G401 (cell line): ENCODE measurements around the gene ZACN. TPM values are rescaled to one million over a fixed set of nuclear protein-coding genes. Genes with fewer than 3 reads are reported as not detected.
"Not testable (repeated sequence)": the region's sequence is repeated elsewhere in the genome, so short reads cannot be mapped to it uniquely, and the experiment has no call there.

ENCODE experiments used
- DNase-seq: peaks from one replicate; pipeline ENCODE4 v3.0.0-alpha.2; 2015; ENCODE audit warnings: low spot score
- in situ Hi-C: cut with HindIII; loops from 2 replicates; pipeline ENCODE4 v1.10.0; 2016; ENCODE audit warnings: low sequenced_read_pairs, mixed read lengths
- total RNA-seq: library from RNA; depleted of rRNA; stranded (reverse); fragments of >200 nt; shearing (Covaris generic); gene quantifications from 2 replicates; pipeline ENCODE4 v1.2.3, GENCODE V29; 2014; rRNA removed

The ZACN gene
- not detected in 2 replicates for total RNA-seq

DNA sequence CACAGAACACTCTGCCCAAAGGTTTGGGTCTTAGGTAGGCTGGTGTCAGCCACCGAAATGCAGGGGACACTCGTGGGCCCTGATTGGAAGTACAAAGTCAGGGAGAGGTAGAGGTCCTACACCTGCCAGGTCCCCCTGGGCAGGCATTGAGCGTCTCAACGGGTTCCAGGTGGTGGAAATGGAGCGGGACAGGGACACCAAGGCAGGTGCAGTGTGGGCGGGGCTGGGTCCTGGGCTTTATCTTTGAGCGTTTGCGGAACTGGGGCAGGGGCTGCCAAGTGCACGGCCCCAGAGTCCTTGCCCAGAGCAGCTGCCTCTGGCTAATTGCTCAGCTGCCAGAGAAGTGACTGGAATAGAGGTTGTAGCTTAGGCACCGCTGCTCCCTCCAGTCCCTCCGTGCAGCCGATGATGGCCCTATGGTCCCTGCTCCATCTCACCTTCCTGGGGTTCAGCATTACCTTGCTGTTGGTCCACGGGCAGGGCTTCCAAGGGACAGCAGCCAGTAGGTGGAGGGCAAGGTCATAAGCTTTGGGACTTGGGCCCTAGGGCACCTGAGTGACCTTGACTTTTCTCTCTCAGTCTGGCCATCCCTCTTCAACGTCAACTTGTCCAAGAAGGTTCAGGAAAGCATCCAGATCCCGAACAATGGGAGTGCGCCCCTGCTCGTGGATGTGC, at the start of gene ZACN:
Gene ZACN (plus strand): TSS at position 323 of the 675 bp plus-strand sequence. CDS start 83 bp downstream, at position 406.
- no peak for DNase-seq

DNA sequence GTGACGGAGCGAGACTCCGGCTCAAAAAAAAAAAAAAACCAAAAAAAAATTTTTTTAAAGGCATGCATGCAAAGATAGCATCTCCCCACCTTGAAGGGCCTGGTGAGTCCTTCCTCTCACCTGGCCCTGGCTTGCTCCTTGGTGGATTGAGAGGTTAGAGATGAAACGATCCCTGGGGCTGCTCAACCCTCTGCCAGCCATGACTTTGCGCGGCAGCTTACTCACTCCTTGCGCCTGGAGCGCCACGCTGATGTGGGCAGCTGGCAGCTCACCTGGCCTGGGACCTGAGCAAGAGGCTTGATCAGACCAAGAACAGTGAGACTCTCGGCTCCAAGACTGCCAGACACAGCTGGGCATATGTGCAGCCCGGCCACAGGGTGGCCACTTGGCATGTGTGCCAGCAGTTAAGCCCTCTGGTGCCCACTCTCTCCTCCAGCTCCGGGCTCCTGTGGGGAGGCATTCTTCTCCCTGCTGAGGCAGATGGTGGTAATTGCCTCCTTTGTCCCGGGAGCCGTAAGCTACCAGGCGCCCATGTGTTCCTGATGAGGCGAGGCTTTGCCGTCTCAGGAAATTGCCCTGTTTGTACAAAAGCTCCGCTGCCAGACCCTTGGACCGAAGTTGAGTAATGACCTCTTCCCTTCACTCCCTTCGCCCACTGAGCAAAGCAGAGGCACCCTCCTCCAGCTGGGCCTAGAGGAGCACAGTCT, 46.8 kb upstream of the ZACN start:
- DNase-seq, result no peak
- in situ Hi-C loops, result loop anchor here (25.0 kb wide), 1 partner anchor 120 kb away; the partner anchor contains the start of gene MRPL38

More for the DNA sequence above, at the start of gene ZACN:
- in situ Hi-C loops, result no loop called here

GRCh38 chr17:76032780-76033108, 46.2 kb upstream of the ZACN start:
- no peak for DNase-seq
- in situ Hi-C loops, result loop anchor here (25.0 kb wide), 1 partner anchor 120 kb away; the partner anchor contains the start of gene MRPL38

DNA sequence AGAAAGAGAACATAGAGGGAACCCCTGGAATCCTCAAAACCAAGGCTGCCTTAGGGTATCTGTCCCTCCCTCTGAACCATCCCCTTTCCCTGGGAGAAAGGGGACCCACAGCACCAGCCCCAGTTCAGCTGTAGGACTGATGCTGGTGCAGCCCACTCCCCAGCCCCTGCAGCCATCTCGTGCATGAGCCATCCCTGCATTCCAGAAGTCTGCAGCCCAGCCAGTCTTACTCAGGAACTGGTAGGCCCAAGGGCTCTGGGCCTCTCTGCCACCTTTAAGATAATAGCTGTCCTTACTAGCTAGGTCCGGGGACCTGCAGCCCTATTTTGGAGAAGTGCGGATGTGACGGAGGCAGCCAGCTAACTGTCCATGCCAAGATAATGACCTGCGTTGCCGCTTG, 45.8 kb upstream of the ZACN start:
- in situ Hi-C loops, result loop anchor here (25.0 kb wide), 1 partner anchor 121 kb away; the partner anchor contains the start of gene MRPL38
- no peak for DNase-seq

GRCh38 chr17:76034428-76035350, 44.3 kb upstream of the ZACN start:
- in situ Hi-C loops, result loop anchor here (25.0 kb wide), 1 partner anchor 122 kb away; the partner anchor contains the start of gene MRPL38
- no peak for DNase-seq

DNA sequence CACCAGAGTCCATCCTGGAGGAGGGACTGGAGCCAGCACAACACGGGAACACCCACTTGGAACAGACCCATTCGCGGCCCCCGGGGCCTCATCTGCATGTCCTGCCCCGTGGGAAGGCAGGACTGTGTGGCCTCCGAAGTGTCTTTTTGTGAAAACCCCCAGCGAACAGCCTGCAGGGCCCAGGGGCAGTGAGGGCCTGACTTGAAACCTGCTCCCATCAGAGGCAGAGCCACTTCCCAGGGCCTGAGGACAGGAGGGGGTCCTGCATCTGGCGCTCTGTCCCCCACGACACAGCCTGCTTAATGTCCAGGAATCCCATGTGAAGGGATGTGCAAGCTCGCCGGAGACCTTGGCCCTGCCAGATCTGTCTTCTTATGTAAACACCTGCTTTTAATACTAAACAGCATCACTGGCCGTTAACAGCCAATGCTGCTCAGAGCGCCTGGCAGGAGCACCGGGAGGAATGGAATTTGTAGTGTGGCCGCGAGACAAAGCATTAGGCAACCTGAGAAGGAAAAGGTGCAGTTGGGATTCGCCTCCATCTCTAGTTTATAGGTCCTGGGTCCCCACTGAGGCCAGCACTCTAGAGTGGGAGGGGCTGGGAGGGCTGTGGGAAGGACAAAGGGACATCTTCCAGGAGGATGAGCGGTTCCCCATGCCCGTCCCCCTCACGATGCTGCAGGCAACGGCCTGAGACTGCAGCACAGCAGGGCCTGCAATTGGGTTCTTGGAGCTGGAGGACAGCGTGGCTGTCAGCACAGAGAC, 42.3 kb upstream of the ZACN start:
- in situ Hi-C loops, result loop anchor here (25.0 kb wide), 1 partner anchor 124 kb away; the partner anchor contains the start of gene MRPL38

DNA sequence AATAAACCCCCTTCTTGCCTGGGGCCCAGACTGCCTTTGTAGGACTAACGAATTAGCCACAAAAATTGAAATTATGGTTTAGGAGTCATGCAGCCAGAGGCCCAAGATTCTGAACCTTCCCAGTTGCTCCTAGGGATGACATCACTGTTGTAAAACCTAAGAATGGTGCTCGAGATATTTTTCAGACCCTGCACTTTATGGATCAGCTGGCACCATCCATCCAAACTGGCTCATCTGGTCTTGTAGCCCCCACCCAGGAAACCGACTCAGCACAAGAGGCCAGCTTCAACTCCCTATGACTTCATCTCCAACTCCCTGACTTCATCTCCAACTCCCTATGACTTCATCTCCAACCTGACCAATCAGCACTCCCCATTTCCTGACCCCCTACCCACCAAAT, 40.9 kb upstream of the ZACN start:
- in situ Hi-C loops, result loop anchor here (25.0 kb wide), 1 partner anchor 126 kb away; the partner anchor contains the start of gene MRPL38
- DNase-seq, result no peak

More for the DNA sequence above, 42.3 kb upstream of the ZACN start:
- DNase-seq, result no peak

- DNase-seq, result no peak
- in situ Hi-C loops, result loop anchor here (25.0 kb wide), 1 partner anchor 127 kb away; the partner anchor contains the start of gene MRPL38
These were observed 39.9 kb upstream of the ZACN start for GRCh38 chr17:76039121-76039520.

GRCh38 chr17:76040376-76040775, 38.6 kb upstream of the ZACN start:
- no peak for DNase-seq
- in situ Hi-C loops, result loop anchor here (25.0 kb wide), 1 partner anchor 128 kb away; the partner anchor contains the start of gene MRPL38

DNA sequence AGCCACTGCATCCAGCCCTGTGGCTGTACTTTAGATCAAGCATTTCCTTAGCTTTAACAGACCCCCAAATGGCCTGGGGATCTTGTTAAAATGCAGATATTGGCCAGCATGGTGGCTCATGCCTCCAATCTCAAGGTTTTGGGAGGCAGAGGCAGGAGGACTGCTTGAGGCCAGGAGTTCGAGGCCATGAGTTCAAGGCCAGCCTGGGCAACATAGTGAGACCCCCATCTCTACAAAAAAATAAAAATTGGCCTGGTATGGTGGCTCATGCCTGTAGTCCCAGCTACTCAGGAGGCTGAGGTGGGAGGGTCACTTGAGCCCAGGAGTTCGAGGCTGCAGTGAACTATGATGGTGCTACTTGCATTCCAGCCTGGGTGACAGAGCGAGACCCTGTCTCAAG, 36.1 kb upstream of the ZACN start:
- in situ Hi-C loops, result loop anchor here (25.0 kb wide), 1 partner anchor 131 kb away; the partner anchor contains the start of gene MRPL38

GRCh38 chr17:76044475-76045007, 34.4 kb upstream of the ZACN start:
- in situ Hi-C loops, result loop anchor here (25.0 kb wide), 1 partner anchor 132 kb away; the partner anchor contains the start of gene MRPL38
- DNase-seq, result not testable (repeated sequence)

More for the DNA sequence above, 36.1 kb upstream of the ZACN start:
- DNase-seq, result not testable (repeated sequence)

DNA sequence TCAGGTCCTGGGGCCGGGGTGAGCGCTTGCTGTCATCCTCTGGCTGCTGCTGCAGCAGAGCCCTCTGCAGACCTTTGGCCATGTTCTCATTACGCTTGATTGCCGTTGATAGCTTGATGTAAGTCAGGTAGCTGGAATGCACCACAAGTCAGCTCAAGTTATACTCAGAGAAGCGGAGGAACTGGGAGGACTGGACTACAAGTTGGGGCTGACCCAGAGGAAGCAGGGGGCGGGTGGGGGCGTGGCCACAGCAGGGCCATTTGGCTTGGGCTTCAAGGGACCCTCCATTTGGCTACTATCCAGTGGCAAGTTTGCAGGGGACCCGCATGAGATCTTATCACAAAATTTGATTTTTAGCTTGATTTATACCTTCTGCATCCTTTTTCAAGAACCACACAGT, 32.9 kb upstream of the ZACN start:
- no peak for DNase-seq
- in situ Hi-C loops, result loop anchor here (25.0 kb wide), 1 partner anchor 134 kb away; the partner anchor contains the start of gene MRPL38

- DNase-seq, result no peak
- in situ Hi-C loops, result loop anchor here (25.0 kb wide), 1 partner anchor 136 kb away; the partner anchor contains the start of gene MRPL38
These were observed 30.9 kb upstream of the ZACN start for GRCh38 chr17:76048025-76048605.

DNA sequence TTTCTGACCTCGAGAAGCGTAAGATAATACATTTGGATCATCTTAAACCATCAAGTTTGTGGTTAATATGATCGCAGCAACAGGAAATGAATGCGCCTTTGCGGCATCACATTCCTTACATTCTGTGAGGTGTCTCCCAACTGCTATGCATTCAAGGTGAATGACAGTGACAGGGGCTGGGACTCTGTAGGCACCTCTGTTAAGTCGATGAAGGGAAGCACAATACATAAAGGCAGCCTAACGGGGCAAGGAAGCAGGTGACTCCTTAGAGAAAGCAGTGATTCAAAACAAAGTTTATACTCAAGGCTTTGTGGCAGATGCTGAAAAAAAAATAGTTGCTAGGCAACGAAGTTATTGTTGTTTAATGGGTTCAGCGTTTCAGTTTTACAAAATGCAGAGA, 30.3 kb upstream of the ZACN start:
- DNase-seq, result no peak
- in situ Hi-C loops, result loop anchor here (25.0 kb wide), 1 partner anchor 136 kb away; the partner anchor contains the start of gene MRPL38

DNA sequence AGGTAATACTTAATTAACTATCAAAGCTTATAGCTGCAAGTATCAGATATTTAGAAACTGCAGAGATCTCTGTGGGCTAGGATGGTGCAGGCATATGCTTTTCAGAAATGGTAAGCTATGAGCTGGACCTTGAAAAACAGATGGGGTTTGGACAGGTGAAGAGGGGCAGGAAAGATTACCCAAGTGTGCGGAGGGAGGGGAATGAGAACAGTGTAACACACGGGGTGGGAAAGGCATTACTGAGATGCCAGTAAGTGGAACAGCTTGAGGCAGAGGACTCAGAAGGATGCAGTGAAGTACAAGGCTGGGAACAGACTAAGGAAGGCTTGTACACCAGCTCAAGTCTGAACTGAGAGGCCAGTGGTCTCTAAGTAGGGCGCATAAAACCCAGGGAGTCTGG, 29.7 kb upstream of the ZACN start:
- no peak for DNase-seq
- in situ Hi-C loops, result loop anchor here (25.0 kb wide), 1 partner anchor 137 kb away; the partner anchor contains the start of gene MRPL38

GRCh38 chr17:76049836-76050537, 29.0 kb upstream of the ZACN start:
- in situ Hi-C loops, result loop anchor here (25.0 kb wide), 1 partner anchor 138 kb away; the partner anchor contains the start of gene MRPL38
- no peak for DNase-seq
